K562 (cell line): ENCODE data around the gene TSPAN32. TPM values are rescaled to one million over a fixed set of nuclear protein-coding genes. Genes with fewer than 3 reads are reported as not detected.

ENCODE experiments used
- ATAC-seq: fragments of 200-7000 bp; cut with Tn5 transposase; 3 replicates; pipeline ENCODE4 v1.9.1; 2020; ENCODE audit warnings: moderate library complexity
- BruUV-seq: library from RNA; stranded (reverse); fragments of 400-500 nt; replicated peaks from 2 replicates; lab custom pipeline; 2021; lab: Mats Ljungman, UMichigan
- CTCF ChIA-PET: fragments of 300-600 bp; formaldehyde crosslinking; extraction: SDS; loops from one replicate; lab custom pipeline; 2021; ENCODE audit warnings: low intra/inter-chr PET ratio; lab: Yijun Ruan, JAX
- POLR2A ChIA-PET: fragments of 300-600, 350-650 bp; sonication (Branson Sonifier 250); formaldehyde crosslinking; extraction: SDS; loops from one replicate; lab custom pipeline; 2021; ENCODE audit warnings: antibody characterized with exemption, inconsistent platforms; lab: Yijun Ruan, JAX
- DNase-seq, 4 experiments: peaks; one replicate each; pipeline versions ENCODE4 v3.0.0 to v3.0.0-alpha.2; 2011 to 2018; ENCODE audit warnings: low spot score in 3 of 4, mixed read lengths in 3 of 4; ENCODE audit errors: extremely low read depth in 1 of 4
- FAIRE-seq: peaks from 2 replicates; lab custom pipeline; 2011; peaks lifted over from hg19 to GRCh38; lab: Jason Lieb, UNC
- H2AFZ ChIP-seq: 2 replicates; pipeline ENCODE4 v1.6.0; 2011; ENCODE audit warnings: low read depth, low read length, control low read depth, inconsistent platforms
- H3K27ac ChIP-seq: fragments of 200-600 bp; 3 replicates; pipeline ENCODE4 v1.8.0; 2011; ENCODE audit warnings: low read depth, mild to moderate bottlenecking, control low read depth, inconsistent platforms, low read length, moderate library complexity, mixed read lengths; ENCODE audit errors: extremely low read depth
- H3K27me3 ChIP-seq, 2 experiments: fragments of 300-600 bp in 1 of 2; 2 replicates in 1 of 2; 3 replicates in 1 of 2; pipeline versions ENCODE4 v1.6.0 to v1.8.0; 2011; ENCODE audit warnings: inconsistent platforms in 2 of 2, low read length in 2 of 2, mild to moderate bottlenecking in 1 of 2, mixed read lengths in 1 of 2, moderate library complexity in 1 of 2; ENCODE audit not compliant: control insufficient read depth in 2 of 2, insufficient read depth in 2 of 2
- H3K36me3 ChIP-seq: fragments of 300-600 bp; 3 replicates; pipeline ENCODE4 v1.8.0; 2011; ENCODE audit warnings: mild to moderate bottlenecking, low read length, inconsistent platforms; ENCODE audit not compliant: control insufficient read depth, insufficient read depth
- H3K4me1 ChIP-seq, 2 experiments: fragments of 200-600 bp in 1 of 2; replicated peaks in 1 of 2; 2 replicates in 1 of 2; 3 replicates in 1 of 2; pipeline versions ENCODE4 v1.5.1 to v1.8.0; 2011; ENCODE audit warnings: inconsistent platforms in 2 of 2, low read length in 2 of 2, mild to moderate bottlenecking in 1 of 2, mixed read lengths in 1 of 2, moderate library complexity in 1 of 2; ENCODE audit not compliant: control insufficient read depth in 2 of 2, insufficient read depth in 2 of 2
- H3K4me2 ChIP-seq: 2 replicates; pipeline ENCODE4 v1.6.1; 2011; ENCODE audit warnings: low read length, control low read depth, inconsistent platforms, mixed read lengths; ENCODE audit not compliant: insufficient read depth
- H3K4me3 ChIP-seq: fragments of 200-600 bp; sonication (generic), shearing (Covaris generic); 2 replicates; pipeline ENCODE4 v1.5.1; 2016; ENCODE audit warnings: control low read depth, inconsistent platforms
- H3K79me2 ChIP-seq: fragments of 200-600 bp; 3 replicates; pipeline ENCODE4 v1.8.0; 2011; ENCODE audit warnings: low read length, inconsistent platforms; ENCODE audit not compliant: control insufficient read depth, insufficient read depth
- H3K9ac ChIP-seq, 2 experiments: 2 replicates each; pipeline versions ENCODE4 v1.6.0 to v1.6.1; 2011; ENCODE audit warnings: low read depth in 2 of 2, low read length in 2 of 2, control low read depth in 1 of 2, inconsistent platforms in 1 of 2, mild to moderate bottlenecking in 1 of 2, mixed read lengths in 1 of 2; ENCODE audit not compliant: insufficient read depth in 1 of 2
- H3K9me1 ChIP-seq: one replicate; pipeline ENCODE4 v1.6.0; 2011; ENCODE audit warnings: inconsistent platforms, mild to moderate bottlenecking, low read length, moderate library complexity; ENCODE audit not compliant: control insufficient read depth, insufficient read depth
- H3K9me3 ChIP-seq: replicated peaks from 2 replicates; pipeline ENCODE4 v1.5.1; 2011; ENCODE audit warnings: low read depth, low read length, inconsistent platforms; ENCODE audit not compliant: control insufficient read depth, insufficient read depth
- H4K20me1 ChIP-seq: replicated peaks from 2 replicates; pipeline ENCODE4 v1.6.1; 2011; ENCODE audit warnings: low read length, inconsistent platforms, mixed read lengths; ENCODE audit not compliant: control insufficient read depth, insufficient read depth
- FOXJ3 ChIP-seq: sonication (generic); formaldehyde crosslinking; IDR thresholded peaks from 2 replicates; pipeline ENCODE4 v1.4.0; 2020; ENCODE audit warnings: mild to moderate bottlenecking, missing genetic modification reagents
- RNF2 ChIP-seq: sonication (generic); IDR thresholded peaks from 2 replicates; pipeline ENCODE4 v1.6.1; 2016
- SRSF3 ChIP-seq: fragments of 200-400 bp; formaldehyde crosslinking; IDR thresholded peaks from 2 replicates; pipeline ENCODE4 v1.6.1; 2016; ENCODE audit warnings: mild to moderate bottlenecking, low read length, moderate library complexity; ENCODE audit not compliant: insufficient read depth
- ZKSCAN8 ChIP-seq: fragments of 200-800 bp; sonication (Bioruptor generic); IDR thresholded peaks from 2 replicates; pipeline ENCODE4 v1.6.1; 2016; ENCODE audit warnings: missing genetic modification characterization, missing compliant biosample characterization
- ZNF12 ChIP-seq: sonication (generic); formaldehyde crosslinking; IDR thresholded peaks from 2 replicates; pipeline ENCODE4 v1.4.0; 2020; ENCODE audit warnings: mild to moderate bottlenecking, missing genetic modification reagents
- WGBS: fragments of 100-300 bp; shearing (Covaris generic); methylation state at CpG from one replicate; pipeline ENCODE4 v1.1.6; 2016; ENCODE audit warnings: low coverage, mixed read lengths; ENCODE audit not compliant: insufficient coverage; ENCODE audit errors: missing lambda C conversion rate; 5-methylcytosine and 5-hydroxymethylcytosine counted together
- in situ Hi-C: fragments of 300-500 bp; cut with MboI; formaldehyde crosslinking; loops from 4 replicates; pipeline ENCODE4 v1.15.0; 2018; ENCODE audit warnings: inconsistent platforms, mixed read lengths
- intact Hi-C: fragments of 100-400 bp; cut with micrococcal nuclease; formaldehyde crosslinking; loops from 2 replicates; pipeline ENCODE4 v1.14.2; 2022
- polyA plus RNA-seq, 8 experiments: library from polyadenylated mRNA; depleted of rRNA in 4 of 8; stranded (reverse) in 5 of 8; unstranded in 3 of 8; fragments of >200 nt; fragmentation: Nextera tagmentation in 2 of 8; fragmentation: Illumina TruSeq in 1 of 8; extraction: Ambion mirVana in 2 of 8; extraction: Trizol in 1 of 8; gene quantifications; 2 replicates each; pipeline versions ENCODE4 v1.2.1 to v1.2.3, GENCODE V29; 2011 to 2014; ENCODE audit warnings: inconsistent platforms in 1 of 8, missing spikeins in 1 of 8
- total RNA-seq, 7 experiments: library from RNA; depleted of rRNA in 6 of 7; stranded (reverse); fragments of >200 nt in 6 of 7; fragmentation: Illumina TruSeq in 2 of 7; extraction: Trizol in 2 of 7; gene quantifications; 2 replicates each; pipeline versions ENCODE4 v1.2.1 to v1.2.3, GENCODE V29; 2011 to 2021; ENCODE audit warnings: low replicate concordance in 1 of 7
- TF ChIP-seq, protein P1 (sequence below): sonication (generic); formaldehyde crosslinking; IDR thresholded peaks from 2 replicates; pipeline ENCODE4 v1.8.0; 2022; ENCODE audit warnings: mild to moderate bottlenecking, missing genetic modification reagents
- TF ChIP-seq, protein P2 (sequence below): fragments of 450-650 bp; IDR thresholded peaks from 2 replicates; pipeline ENCODE4 v1.6.1; 2018; ENCODE audit not compliant: partially characterized antibody

Gene TSPAN32
- total and polyA plus RNA-seq, 9 of the 15 experiments (the other 6 are each of a cell fraction or from before 2014, with no cell fraction given), result 0.21 to 7.3 (median 2.6) TPM

DNA sequence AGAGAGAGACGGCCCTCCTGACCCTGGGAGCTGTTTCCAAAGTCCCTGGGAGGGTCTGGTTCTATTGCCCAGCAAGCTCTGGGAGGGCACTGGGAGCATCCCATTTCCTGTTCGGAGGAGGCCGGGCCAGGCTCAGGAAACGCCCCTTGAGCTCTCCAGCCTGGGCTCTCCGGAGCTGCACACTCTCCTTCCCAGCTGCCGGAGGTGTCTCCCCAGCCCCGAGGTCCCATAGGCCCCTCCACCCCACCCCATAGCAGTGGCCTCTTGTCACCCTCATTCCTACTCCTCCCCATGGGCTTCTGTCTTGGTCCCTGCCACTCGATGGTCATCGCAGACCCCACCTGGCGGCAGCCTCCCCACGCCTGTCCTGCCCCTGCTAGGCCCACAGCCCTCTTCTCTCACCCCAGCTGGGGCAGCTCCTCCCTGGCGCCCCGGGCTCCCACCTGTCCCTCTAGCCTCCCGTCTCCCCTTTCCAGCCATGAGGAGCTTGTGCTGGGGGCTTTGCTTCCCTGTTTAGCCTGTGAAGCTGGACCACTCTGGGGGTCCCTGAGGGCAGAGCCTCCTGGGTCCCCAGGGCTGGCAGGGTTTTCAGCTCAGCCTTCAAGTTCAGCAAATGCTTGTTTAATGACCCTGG is 2.8 kb downstream of the TSPAN32 start:
- intact Hi-C loops, result loop anchor here (1.0 to 10.0 kb wide), 4 partner anchors 98 to 590 kb away; partner anchors contain the start of gene TSSC4
- WGBS, result 43% methylated on average over 10 of the region's 14 CpGs
- Histone ChIP-seq H3K27me3 (no peaks in the 10 kb centered on the region; a peak in 1 of 5 replicates), H3K9ac (peak overlapping the region; percentile 69 to 80), H4K20me1 (no peaks in the 10 kb centered on the region), H3K9me3 (no peaks in the 10 kb centered on the region), H3K36me3 (no peaks in the 10 kb centered on the region), H3K27ac (peak overlapping the region; percentile 47; the same call in 2 of the 3 replicates), H3K4me1 (peaks cover 60 to 92% of the 10 kb centered on the region in 2 experiments), H3K4me2 (peak overlapping the region; percentile 67), H3K79me2 (peaks cover 21% of the 10 kb centered on the region; the same call in 2 of the 3 replicates), H3K4me3 (peak overlapping the region; percentile 5; the same call in 1 of the 2 replicates), H3K9me1 (no peaks in the 10 kb centered on the region), H2AFZ (0 out of 2 replicates have a peak overlapping the region, but pooled peaks have one; percentile 39)
- ATAC-seq, result no peak
- TF ChIP-seq, protein P1, sequence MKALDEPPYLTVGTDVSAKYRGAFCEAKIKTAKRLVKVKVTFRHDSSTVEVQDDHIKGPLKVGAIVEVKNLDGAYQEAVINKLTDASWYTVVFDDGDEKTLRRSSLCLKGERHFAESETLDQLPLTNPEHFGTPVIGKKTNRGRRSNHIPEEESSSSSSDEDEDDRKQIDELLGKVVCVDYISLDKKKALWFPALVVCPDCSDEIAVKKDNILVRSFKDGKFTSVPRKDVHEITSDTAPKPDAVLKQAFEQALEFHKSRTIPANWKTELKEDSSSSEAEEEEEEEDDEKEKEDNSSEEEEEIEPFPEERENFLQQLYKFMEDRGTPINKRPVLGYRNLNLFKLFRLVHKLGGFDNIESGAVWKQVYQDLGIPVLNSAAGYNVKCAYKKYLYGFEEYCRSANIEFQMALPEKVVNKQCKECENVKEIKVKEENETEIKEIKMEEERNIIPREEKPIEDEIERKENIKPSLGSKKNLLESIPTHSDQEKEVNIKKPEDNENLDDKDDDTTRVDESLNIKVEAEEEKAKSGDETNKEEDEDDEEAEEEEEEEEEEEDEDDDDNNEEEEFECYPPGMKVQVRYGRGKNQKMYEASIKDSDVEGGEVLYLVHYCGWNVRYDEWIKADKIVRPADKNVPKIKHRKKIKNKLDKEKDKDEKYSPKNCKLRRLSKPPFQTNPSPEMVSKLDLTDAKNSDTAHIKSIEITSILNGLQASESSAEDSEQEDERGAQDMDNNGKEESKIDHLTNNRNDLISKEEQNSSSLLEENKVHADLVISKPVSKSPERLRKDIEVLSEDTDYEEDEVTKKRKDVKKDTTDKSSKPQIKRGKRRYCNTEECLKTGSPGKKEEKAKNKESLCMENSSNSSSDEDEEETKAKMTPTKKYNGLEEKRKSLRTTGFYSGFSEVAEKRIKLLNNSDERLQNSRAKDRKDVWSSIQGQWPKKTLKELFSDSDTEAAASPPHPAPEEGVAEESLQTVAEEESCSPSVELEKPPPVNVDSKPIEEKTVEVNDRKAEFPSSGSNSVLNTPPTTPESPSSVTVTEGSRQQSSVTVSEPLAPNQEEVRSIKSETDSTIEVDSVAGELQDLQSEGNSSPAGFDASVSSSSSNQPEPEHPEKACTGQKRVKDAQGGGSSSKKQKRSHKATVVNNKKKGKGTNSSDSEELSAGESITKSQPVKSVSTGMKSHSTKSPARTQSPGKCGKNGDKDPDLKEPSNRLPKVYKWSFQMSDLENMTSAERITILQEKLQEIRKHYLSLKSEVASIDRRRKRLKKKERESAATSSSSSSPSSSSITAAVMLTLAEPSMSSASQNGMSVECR (CRISPR knock-in tag), result no peak
- no peak for TF ChIP-seq ZKSCAN8 (CRISPR knock-in tag)
- TF ChIP-seq SRSF3, result no peak
- TF ChIP-seq, protein P2, sequence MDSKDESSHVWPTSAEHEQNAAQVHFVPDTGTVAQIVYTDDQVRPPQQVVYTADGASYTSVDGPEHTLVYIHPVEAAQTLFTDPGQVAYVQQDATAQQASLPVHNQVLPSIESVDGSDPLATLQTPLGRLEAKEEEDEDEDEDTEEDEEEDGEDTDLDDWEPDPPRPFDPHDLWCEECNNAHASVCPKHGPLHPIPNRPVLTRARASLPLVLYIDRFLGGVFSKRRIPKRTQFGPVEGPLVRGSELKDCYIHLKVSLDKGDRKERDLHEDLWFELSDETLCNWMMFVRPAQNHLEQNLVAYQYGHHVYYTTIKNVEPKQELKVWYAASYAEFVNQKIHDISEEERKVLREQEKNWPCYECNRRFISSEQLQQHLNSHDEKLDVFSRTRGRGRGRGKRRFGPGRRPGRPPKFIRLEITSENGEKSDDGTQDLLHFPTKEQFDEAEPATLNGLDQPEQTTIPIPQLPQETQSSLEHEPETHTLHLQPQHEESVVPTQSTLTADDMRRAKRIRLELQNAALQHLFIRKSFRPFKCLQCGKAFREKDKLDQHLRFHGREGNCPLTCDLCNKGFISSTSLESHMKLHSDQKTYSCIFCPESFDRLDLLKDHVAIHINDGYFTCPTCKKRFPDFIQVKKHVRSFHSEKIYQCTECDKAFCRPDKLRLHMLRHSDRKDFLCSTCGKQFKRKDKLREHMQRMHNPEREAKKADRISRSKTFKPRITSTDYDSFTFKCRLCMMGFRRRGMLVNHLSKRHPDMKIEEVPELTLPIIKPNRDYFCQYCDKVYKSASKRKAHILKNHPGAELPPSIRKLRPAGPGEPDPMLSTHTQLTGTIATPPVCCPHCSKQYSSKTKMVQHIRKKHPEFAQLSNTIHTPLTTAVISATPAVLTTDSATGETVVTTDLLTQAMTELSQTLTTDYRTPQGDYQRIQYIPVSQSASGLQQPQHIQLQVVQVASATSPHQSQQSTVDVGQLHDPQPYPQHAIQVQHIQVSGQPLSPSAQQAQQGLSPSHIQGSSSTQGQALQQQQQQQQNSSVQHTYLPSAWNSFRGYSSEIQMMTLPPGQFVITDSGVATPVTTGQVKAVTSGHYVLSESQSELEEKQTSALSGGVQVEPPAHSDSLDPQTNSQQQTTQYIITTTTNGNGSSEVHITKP, result peak; percentile 30
- no peak for TF ChIP-seq FOXJ3 (CRISPR knock-in tag)
- no peak for TF ChIP-seq RNF2
- TF ChIP-seq ZNF12, result peak; percentile 74; the same call in 1 of the 2 replicates
- no TSS peak for BruUV-seq
- in situ Hi-C loops, result no loop called here
- no peak for DNase-seq
- POLR2A ChIA-PET, result interaction anchor here (0.5 to 3.4 kb wide), 9 partner anchors 12 to 1623 kb away, joined by 3 to 24 read pairs (median 4); partner anchors contain the start of gene TSSC4
- CTCF ChIA-PET, result interaction anchor here (0.8 to 5.1 kb wide), 2 partner anchors 107 to 115 kb away, joined by 3 to 85 read pairs; no protein-coding TSS in a partner anchor
- peak; percentile 15 for FAIRE-seq
